T-helper 1 cell treated with Interleukin-12 subunit alpha and Interleukin-12 subunit beta and Interleukin-4 antibody, amounts not matched to agents 30 μg/mL and 1 μg/mL, for 36 hours (primary cell): ENCODE results near the gene NPM1.

ENCODE experiments used
- H3K27ac Mint-ChIP-seq: one replicate; pipeline ENCODE4 v1.8.0; 2021; ENCODE audit warnings: mild to moderate bottlenecking, mixed read lengths
- H3K27me3 Mint-ChIP-seq: one replicate; pipeline ENCODE4 v1.8.0; 2021; ENCODE audit warnings: low read depth, mixed read lengths
- H3K36me3 Mint-ChIP-seq: one replicate; pipeline ENCODE4 v1.8.0; 2021; ENCODE audit warnings: low read depth, mixed read lengths
- H3K4me1 Mint-ChIP-seq: one replicate; pipeline ENCODE4 v1.8.0; 2021; ENCODE audit warnings: low read depth, mixed read lengths
- H3K4me3 Mint-ChIP-seq: one replicate; pipeline ENCODE4 v1.8.0; 2021; ENCODE audit warnings: mild to moderate bottlenecking, moderate library complexity, mixed read lengths
- H3K9me3 Mint-ChIP-seq: one replicate; pipeline ENCODE4 v1.8.0; 2021; ENCODE audit warnings: mixed read lengths

NPM1 gene

GRCh38 chr5:171425596-171426244 lies 38.1 kb downstream of the NPM1 start:
- Mint-ChIP-seq H3K36me3 (no peaks in the 10 kb centered on the region), H3K4me3 (no peak overlapping the region), H3K27ac (no peak overlapping the region), H3K4me1 (peaks cover under 1% of the 10 kb centered on the region), H3K27me3 (peaks cover 17% of the 10 kb centered on the region), H3K9me3 (no peaks in the 10 kb centered on the region)

DNA sequence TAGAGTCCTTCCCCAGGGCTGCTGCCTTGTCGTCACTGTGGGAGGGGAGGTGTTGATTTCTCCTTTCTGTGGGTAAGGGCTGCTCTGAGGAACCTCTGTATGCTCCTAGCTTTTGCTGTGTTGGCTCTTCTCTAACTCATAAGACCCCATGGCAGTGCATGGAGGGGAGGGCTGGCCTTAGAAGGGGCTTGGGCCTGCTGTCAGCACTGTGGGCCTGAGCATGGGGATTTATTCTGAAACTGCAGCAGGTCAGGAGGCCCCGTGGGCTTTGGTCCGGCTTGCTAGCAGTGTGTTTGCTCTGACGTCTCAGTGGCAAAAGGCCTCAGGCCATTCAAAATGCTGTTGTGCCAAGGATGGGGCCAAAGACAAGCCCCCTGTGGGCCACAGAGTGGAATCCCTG lies 38.6 kb downstream of the NPM1 start:
- H3K9me3 Mint-ChIP-seq: no peaks in the 10 kb centered on the region

GRCh38 chr5:171426680-171427079 lies 39.0 kb downstream of the NPM1 start:
- H3K27ac Mint-ChIP-seq: no peak overlapping the region
- H3K4me1 Mint-ChIP-seq: no peaks in the 10 kb centered on the region
- no peaks in the 10 kb centered on the region for H3K36me3 Mint-ChIP-seq
- no peak overlapping the region for H3K4me3 Mint-ChIP-seq
- no peaks in the 10 kb centered on the region for H3K9me3 Mint-ChIP-seq
- peaks cover 7% of the 10 kb centered on the region for H3K27me3 Mint-ChIP-seq

More for the DNA sequence above, 38.6 kb downstream of the NPM1 start:
- Mint-ChIP-seq H3K27ac (no peak overlapping the region), H3K27me3 (peaks cover 11% of the 10 kb centered on the region), H3K4me3 (no peak overlapping the region), H3K36me3 (no peaks in the 10 kb centered on the region), H3K4me1 (no peaks in the 10 kb centered on the region)

- Mint-ChIP-seq H3K9me3 (no peaks in the 10 kb centered on the region), H3K27me3 (peaks cover under 1% of the 10 kb centered on the region), H3K27ac (no peak overlapping the region), H3K36me3 (no peaks in the 10 kb centered on the region), H3K4me1 (no peaks in the 10 kb centered on the region), H3K4me3 (no peak overlapping the region)
These were observed 39.9 kb downstream of the NPM1 start for GRCh38 chr5:171427318-171428167.

- Mint-ChIP-seq H3K9me3 (no peaks in the 10 kb centered on the region), H3K4me1 (no peaks in the 10 kb centered on the region), H3K27ac (no peak overlapping the region), H3K4me3 (no peak overlapping the region), H3K27me3 (no peaks in the 10 kb centered on the region), H3K36me3 (no peaks in the 10 kb centered on the region)
These were observed 40.6 kb downstream of the NPM1 start for GRCh38 chr5:171428168-171428696.

DNA sequence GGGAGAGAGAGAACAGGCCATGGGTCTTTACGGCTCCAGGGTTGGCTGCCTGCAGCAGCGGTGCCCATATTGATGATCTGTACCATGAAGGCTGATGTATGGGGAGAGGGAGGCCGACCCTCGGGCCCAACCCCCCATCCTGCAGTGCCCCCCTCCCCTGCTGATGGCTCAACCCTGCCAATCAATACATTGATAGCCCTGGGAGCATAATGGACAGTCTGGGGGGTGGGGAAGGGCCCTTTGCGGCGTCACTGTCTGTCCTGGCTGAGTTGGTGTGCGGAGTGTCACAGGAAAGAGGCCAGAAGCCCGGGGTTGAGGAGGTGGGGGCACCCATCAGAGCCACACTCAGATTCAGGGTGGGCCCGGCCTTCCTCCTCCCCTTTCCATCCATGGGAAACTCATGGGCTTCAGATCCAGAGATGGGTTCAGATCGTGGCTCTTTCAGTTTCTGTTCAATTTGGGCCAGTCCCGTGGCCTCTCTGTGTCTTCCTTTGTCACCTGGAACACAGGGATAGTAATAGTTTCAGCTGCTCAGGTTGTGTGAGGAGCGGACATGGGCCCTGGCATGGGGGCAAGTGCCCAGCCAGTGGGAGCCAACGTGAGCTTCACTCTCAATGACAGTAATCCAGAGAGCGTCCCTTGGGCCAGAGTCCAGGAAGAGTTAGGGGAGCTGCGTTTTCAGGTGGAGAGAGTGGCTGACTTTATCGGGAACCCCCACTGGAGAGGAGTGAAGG lies 41.3 kb downstream of the NPM1 start:
- no peaks in the 10 kb centered on the region for H3K27me3 Mint-ChIP-seq
- no peak overlapping the region for H3K27ac Mint-ChIP-seq
- H3K4me3 Mint-ChIP-seq: no peak overlapping the region
- no peaks in the 10 kb centered on the region for H3K36me3 Mint-ChIP-seq
- H3K4me1 Mint-ChIP-seq: no peaks in the 10 kb centered on the region
- no peaks in the 10 kb centered on the region for H3K9me3 Mint-ChIP-seq

DNA sequence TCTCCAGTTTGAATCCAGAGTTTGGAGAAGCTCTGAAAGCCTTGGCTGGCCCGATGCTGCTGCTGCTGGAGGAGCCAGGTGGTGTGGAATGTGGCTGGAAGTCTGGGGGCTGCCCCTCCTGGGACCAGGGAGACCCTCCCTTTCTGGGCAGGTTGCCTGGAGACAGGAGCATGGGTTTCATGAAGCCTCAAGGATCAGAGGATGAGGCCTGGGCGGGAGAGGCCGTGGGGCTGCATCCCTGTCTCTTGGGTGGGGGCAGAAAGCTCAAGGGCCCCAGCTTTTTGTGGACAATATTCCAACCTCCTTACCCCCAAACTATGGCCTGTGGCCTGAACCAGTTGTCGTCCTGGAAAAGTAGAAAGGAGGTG lies 41.9 kb downstream of the NPM1 start:
- no peak overlapping the region for H3K27ac Mint-ChIP-seq
- no peaks in the 10 kb centered on the region for H3K27me3 Mint-ChIP-seq
- H3K4me1 Mint-ChIP-seq: no peaks in the 10 kb centered on the region
- no peaks in the 10 kb centered on the region for H3K9me3 Mint-ChIP-seq
- H3K4me3 Mint-ChIP-seq: no peak overlapping the region
- no peaks in the 10 kb centered on the region for H3K36me3 Mint-ChIP-seq

DNA sequence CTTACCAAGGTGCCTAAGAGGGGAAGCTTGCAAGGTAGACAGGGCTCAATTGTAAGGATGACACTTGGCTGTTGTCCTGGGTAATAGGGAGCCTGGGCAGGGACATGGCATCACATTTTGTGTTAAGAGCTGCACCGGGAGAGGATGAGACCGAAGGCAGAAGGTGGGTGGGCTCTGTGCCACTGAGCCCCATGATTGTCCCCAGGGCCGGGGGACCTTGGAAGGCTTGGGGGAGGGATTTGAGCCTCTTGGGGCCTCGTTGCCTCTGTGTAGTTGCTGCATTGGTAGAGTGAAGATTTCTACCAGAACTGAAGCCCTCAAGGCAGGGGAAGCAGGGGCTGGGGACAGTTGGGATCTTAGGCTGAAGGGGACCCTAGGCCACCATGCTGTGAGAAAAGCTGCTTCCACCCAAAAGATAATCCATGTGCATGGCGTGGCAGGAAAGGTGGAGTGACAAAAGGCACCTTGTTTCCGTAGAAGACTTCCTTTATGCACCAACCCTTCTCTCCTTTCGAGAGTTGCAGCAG lies 43.7 kb downstream of the NPM1 start:
- no peak overlapping the region for H3K27ac Mint-ChIP-seq
- no peaks in the 10 kb centered on the region for H3K9me3 Mint-ChIP-seq
- H3K36me3 Mint-ChIP-seq: no peaks in the 10 kb centered on the region
- H3K4me3 Mint-ChIP-seq: no peak overlapping the region
- H3K27me3 Mint-ChIP-seq: no peaks in the 10 kb centered on the region
- H3K4me1 Mint-ChIP-seq: no peaks in the 10 kb centered on the region

GRCh38 chr5:171432076-171432475 lies 44.4 kb downstream of the NPM1 start:
- Mint-ChIP-seq H3K36me3 (no peaks in the 10 kb centered on the region), H3K27ac (no peak overlapping the region), H3K9me3 (no peaks in the 10 kb centered on the region), H3K4me1 (no peaks in the 10 kb centered on the region), H3K4me3 (no peak overlapping the region), H3K27me3 (no peaks in the 10 kb centered on the region)

DNA sequence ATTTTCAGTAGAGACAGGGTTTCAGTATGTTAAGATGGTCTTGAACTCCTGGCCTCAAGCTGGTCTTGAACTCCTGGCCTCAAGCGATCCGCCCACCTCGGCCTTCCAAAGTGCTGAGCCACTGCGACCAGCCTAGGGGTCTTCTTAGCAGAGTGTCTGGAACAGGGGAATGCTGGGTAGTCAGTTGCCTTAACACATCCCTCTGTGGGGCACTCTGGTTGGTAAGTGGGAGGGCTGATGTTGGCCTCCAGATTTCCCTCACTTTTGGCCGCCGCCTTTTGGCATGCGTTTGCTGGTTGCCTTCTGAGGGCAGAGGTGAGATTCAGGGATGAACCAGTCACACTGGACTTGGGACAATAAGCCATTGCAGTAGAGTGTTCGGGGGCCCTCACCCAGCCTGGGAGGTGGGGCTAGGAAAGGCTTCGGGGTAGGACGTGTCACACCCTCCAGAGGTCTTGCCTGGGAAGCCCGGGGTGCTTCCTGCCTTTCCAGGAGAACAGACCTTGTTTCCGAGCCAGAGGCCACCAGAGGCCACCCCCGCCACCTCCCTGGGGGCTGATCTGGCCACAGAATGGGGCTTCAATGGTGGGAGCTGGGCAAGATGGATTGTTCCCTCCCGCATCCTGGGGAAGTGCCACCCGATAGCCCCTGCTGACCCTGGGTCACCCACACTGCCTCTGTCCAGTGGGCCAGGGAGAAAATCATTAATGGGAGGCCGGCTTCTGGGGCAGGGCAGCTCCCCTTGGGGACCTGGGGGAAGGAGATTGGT lies 45.1 kb downstream of the NPM1 start:
- no peaks in the 10 kb centered on the region for H3K4me1 Mint-ChIP-seq
- no peak overlapping the region for H3K4me3 Mint-ChIP-seq
- no peaks in the 10 kb centered on the region for H3K36me3 Mint-ChIP-seq
- H3K27me3 Mint-ChIP-seq: no peaks in the 10 kb centered on the region
- no peaks in the 10 kb centered on the region for H3K9me3 Mint-ChIP-seq
- no peak overlapping the region for H3K27ac Mint-ChIP-seq

- no peaks in the 10 kb centered on the region for H3K9me3 Mint-ChIP-seq
- no peaks in the 10 kb centered on the region for H3K27me3 Mint-ChIP-seq
- H3K27ac Mint-ChIP-seq: no peak overlapping the region
- no peaks in the 10 kb centered on the region for H3K4me1 Mint-ChIP-seq
- H3K4me3 Mint-ChIP-seq: no peak overlapping the region
- no peaks in the 10 kb centered on the region for H3K36me3 Mint-ChIP-seq
These were observed 45.7 kb downstream of the NPM1 start for GRCh38 chr5:171433352-171433698.

DNA sequence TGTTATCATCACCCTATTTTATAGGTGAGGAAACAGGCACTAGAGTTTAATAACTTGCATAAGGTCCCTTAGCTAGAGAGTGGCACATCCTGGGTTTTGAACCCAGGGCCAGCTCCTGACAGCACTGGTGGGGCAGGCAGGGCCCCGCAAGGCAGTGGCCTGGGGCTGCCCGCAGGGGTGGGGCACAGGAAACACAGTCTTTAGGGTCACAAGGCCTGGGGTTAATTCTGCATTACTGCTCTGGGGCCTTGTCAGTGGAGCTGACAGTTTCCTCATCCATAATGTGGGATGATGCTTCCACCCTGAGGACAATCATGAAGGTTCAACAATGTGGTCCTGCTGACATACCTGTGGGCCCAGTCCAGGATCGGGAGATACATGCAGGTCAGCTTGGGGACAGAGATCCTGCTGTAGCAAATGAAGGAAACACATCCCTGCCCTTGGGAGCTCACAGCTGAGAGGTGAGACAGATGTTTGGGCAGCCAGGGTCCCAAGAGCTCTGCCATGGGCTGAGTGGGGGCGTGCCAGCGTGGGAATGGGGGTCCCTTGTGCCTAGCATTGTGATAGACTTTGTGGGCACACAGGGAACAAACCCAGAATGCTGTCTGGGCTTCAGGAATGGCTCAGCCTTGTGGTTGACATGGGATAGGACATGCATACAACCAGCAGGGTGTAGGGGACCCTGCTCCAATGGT lies 46.5 kb downstream of the NPM1 start:
- Mint-ChIP-seq H3K4me3 (no peak overlapping the region), H3K9me3 (no peaks in the 10 kb centered on the region), H3K36me3 (no peaks in the 10 kb centered on the region), H3K4me1 (no peaks in the 10 kb centered on the region), H3K27me3 (no peaks in the 10 kb centered on the region), H3K27ac (no peak overlapping the region)

DNA sequence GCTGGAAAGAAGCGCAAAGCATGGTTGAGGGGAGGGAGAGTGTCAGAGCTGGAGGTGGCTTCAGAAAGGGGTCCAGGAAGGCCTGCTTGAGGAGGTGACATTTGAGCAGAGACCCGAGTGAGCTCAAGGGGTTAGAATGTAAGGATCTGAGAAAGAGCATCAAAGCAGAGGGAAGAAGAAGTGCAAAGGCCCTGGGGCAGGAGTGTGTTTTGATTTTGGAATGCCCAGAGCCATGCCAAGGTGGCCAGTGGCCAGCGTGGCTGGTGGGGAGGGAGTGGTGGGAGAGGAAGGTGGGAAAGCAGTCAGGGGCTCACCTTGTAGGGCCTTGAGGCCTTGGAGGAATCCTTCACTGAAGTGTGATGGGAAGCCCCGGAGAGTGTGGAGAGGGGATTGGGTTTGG lies 47.2 kb downstream of the NPM1 start:
- H3K4me1 Mint-ChIP-seq: no peaks in the 10 kb centered on the region
- H3K4me3 Mint-ChIP-seq: no peak overlapping the region
- H3K9me3 Mint-ChIP-seq: no peaks in the 10 kb centered on the region
- no peak overlapping the region for H3K27ac Mint-ChIP-seq
- no peaks in the 10 kb centered on the region for H3K27me3 Mint-ChIP-seq
- no peaks in the 10 kb centered on the region for H3K36me3 Mint-ChIP-seq
